Keratinocyte (primary cell): ENCODE measurements around the gene PYGO1.

Source experiments
- EZH2 ChIP-seq: IDR thresholded peaks from one replicate; pipeline ENCODE4 v1.6.1; 2012; ENCODE audit warnings: inconsistent platforms, mild to moderate bottlenecking, low read length, moderate library complexity
- TF ChIP-seq, protein P1 (sequence below), 3 experiments: IDR thresholded peaks in 1 of 3; conservative IDR thresholded peaks in 1 of 3; optimal IDR thresholded peaks in 1 of 3; 2 replicates in 2 of 3; 3 replicates in 1 of 3; pipeline versions ENCODE3 to v1.5.1; 2011; ENCODE audit warnings: low read length in 3 of 3, mild to moderate bottlenecking in 3 of 3, moderate library complexity in 2 of 3, control low read depth in 1 of 3, inconsistent platforms in 1 of 3; ENCODE audit not compliant: insufficient read depth in 2 of 3; ENCODE audit errors: extremely low read depth in 1 of 3

DNA sequence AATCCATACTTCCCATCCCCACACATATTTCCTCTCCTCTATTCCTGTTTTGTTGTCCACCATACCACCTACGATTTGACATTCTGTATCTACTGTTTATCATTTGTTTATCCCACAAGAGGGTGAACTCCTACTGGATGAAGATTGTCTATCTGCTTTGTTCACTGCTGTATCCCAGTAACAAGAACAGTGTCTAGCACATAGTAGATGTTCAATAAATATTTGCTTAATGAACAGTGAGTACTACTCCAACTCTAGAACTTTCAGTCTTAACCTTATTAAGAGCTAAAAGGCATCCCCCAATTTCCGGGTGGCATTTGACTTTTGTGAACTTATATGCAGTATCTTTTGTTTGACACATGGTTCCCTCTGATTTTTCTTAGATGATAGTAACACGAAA, 1.3 kb downstream of the PYGO1 start:
- TF ChIP-seq, protein P1, sequence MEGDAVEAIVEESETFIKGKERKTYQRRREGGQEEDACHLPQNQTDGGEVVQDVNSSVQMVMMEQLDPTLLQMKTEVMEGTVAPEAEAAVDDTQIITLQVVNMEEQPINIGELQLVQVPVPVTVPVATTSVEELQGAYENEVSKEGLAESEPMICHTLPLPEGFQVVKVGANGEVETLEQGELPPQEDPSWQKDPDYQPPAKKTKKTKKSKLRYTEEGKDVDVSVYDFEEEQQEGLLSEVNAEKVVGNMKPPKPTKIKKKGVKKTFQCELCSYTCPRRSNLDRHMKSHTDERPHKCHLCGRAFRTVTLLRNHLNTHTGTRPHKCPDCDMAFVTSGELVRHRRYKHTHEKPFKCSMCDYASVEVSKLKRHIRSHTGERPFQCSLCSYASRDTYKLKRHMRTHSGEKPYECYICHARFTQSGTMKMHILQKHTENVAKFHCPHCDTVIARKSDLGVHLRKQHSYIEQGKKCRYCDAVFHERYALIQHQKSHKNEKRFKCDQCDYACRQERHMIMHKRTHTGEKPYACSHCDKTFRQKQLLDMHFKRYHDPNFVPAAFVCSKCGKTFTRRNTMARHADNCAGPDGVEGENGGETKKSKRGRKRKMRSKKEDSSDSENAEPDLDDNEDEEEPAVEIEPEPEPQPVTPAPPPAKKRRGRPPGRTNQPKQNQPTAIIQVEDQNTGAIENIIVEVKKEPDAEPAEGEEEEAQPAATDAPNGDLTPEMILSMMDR (optimal IDR thresholded peaks at IDR 0.05 in 1 of 3, IDR thresholded peaks at IDR 0.05 in 1 of 3, conservative IDR thresholded peaks at IDR 0.05 in 1 of 3; ENCODE audit: extremely low read depth in 1 of 3, insufficient read depth in 2 of 3, low read length in 3 of 3), result no peak
- no peak for TF ChIP-seq EZH2
